Neural progenitor cell (in vitro differentiated cells): ENCODE data around the gene PDCD1LG2. TPM values are rescaled to one million over a fixed set of nuclear protein-coding genes. Genes with fewer than 3 reads are reported as not detected.

ENCODE experiments used
- DNase-seq: peaks from one replicate; pipeline ENCODE4 v3.0.0-alpha.2; 2016; ENCODE audit warnings: low spot score
- H2AFZ ChIP-seq: fragments of 200-600 bp; sonication (generic); replicated peaks from 2 replicates; pipeline ENCODE4 v1.6.1; 2016; ENCODE audit warnings: antibody characterized with exemption
- H3F3A ChIP-seq: fragments of 200-600 bp; sonication (generic); 2 replicates; pipeline ENCODE4 v1.6.1; 2016; ENCODE audit warnings: antibody characterized with exemption, low read depth
- H3K27ac ChIP-seq: fragments of 200-600 bp; sonication (generic); 2 replicates; pipeline ENCODE4 v1.5.1; 2016; ENCODE audit warnings: mild to moderate bottlenecking
- H3K27me3 ChIP-seq: fragments of 200-600 bp; sonication (generic); 2 replicates; pipeline ENCODE4 v1.6.1; 2016; ENCODE audit warnings: mild to moderate bottlenecking, moderate library complexity
- H3K36me3 ChIP-seq: fragments of 200-600 bp; sonication (generic); 2 replicates; pipeline ENCODE4 v1.5.1; 2016
- H3K4me1 ChIP-seq: fragments of 200-600 bp; sonication (generic); 2 replicates; pipeline ENCODE4 v1.6.1; 2016; ENCODE audit warnings: mixed run types
- H3K4me2 ChIP-seq: fragments of 200-600 bp; sonication (generic); 2 replicates; pipeline ENCODE4 v1.6.1; 2016
- H3K4me3 ChIP-seq: fragments of 200-600 bp; sonication (generic); 2 replicates; pipeline ENCODE4 v1.5.1; 2016
- H3K79me2 ChIP-seq: fragments of 200-600 bp; sonication (generic); 2 replicates; pipeline ENCODE4 v1.6.1; 2016; ENCODE audit warnings: low read depth
- H3K9ac ChIP-seq: fragments of 200-600 bp; sonication (generic); 2 replicates; pipeline ENCODE4 v1.6.1; 2016
- H3K9me3 ChIP-seq: fragments of 200-600 bp; sonication (generic); 2 replicates; pipeline ENCODE4 v1.5.1; 2016; ENCODE audit warnings: low read depth
- H4K20me1 ChIP-seq: fragments of 200-600 bp; sonication (generic); 2 replicates; pipeline ENCODE4 v1.6.1; 2016; ENCODE audit warnings: low read depth
- H3K27ac Mint-ChIP-seq: 3 replicates; pipeline ENCODE4 v1.8.0; 2021; ENCODE audit warnings: mixed read lengths
- H3K27me3 Mint-ChIP-seq: 2 replicates; pipeline ENCODE4 v1.8.0; 2022; ENCODE audit warnings: low read depth, mild to moderate bottlenecking, inconsistent platforms, moderate library complexity, mixed read lengths; ENCODE audit not compliant: insufficient read depth
- H3K36me3 Mint-ChIP-seq: 3 replicates; pipeline ENCODE4 v1.8.0; 2021; ENCODE audit warnings: mixed read lengths
- H3K4me1 Mint-ChIP-seq: 3 replicates; pipeline ENCODE4 v1.8.0; 2021; ENCODE audit warnings: mixed read lengths
- H3K4me3 Mint-ChIP-seq: 3 replicates; pipeline ENCODE4 v1.8.0; 2021; ENCODE audit warnings: mild to moderate bottlenecking, moderate library complexity, mixed read lengths
- H3K9me3 Mint-ChIP-seq: 3 replicates; pipeline ENCODE4 v1.8.0; 2020; ENCODE audit warnings: mixed read lengths
- CTCF ChIP-seq: fragments of 200-600 bp; sonication (generic); IDR thresholded peaks from 2 replicates; pipeline ENCODE4 v1.5.1; 2017; ENCODE audit warnings: antibody characterized with exemption, mild to moderate bottlenecking
- EZH2 ChIP-seq: fragments of 200-600 bp; sonication (generic); IDR thresholded peaks from 2 replicates; pipeline ENCODE4 v1.6.1; 2017; ENCODE audit warnings: antibody characterized with exemption, mild to moderate bottlenecking, moderate library complexity
- EZH2phosphoT487 ChIP-seq: fragments of 200-600 bp; sonication (generic); IDR thresholded peaks from 2 replicates; pipeline ENCODE4 v1.6.1; 2017; ENCODE audit warnings: antibody characterized with exemption
- total RNA-seq: library from RNA; depleted of rRNA; stranded (reverse); fragments of >200 nt; gene quantifications from 2 replicates; pipeline ENCODE4 v1.2.3, GENCODE V29; 2015; ENCODE audit warnings: low replicate concordance

The PDCD1LG2 gene
- total RNA-seq, 1 donor from 2014 or later = not detected

- H3K4me3 ChIP-seq = no peak overlapping the region
- Mint-ChIP-seq H3K27me3 (no peaks in the 10 kb centered on the region), H3K4me1 (no peaks in the 10 kb centered on the region), H3K9me3 (peaks cover 5% of the 10 kb centered on the region), H3K36me3 (peaks cover 2% of the 10 kb centered on the region), H3K4me3 (no peak overlapping the region), H3K27ac (no peak overlapping the region)
- no peaks in the 10 kb centered on the region for H3K36me3 ChIP-seq
- no peaks in the 10 kb centered on the region for H3K79me2 ChIP-seq
- no peaks in the 10 kb centered on the region for H3K27me3 ChIP-seq
- no peak for DNase-seq
- no peaks in the 10 kb centered on the region for H3K4me1 ChIP-seq
- no peak for TF ChIP-seq EZH2phosphoT487
- TF ChIP-seq EZH2 = no peak
- no peak for TF ChIP-seq CTCF
- H2AFZ ChIP-seq = no peak overlapping the region
- H3F3A ChIP-seq = no peaks in the 10 kb centered on the region
- no peak overlapping the region for H3K4me2 ChIP-seq
- H3K9ac ChIP-seq = no peak overlapping the region
- no peak overlapping the region for H3K27ac ChIP-seq
- no peaks in the 10 kb centered on the region for H4K20me1 ChIP-seq
- no peaks in the 10 kb centered on the region for H3K9me3 ChIP-seq
These were observed 98.2 kb downstream of the PDCD1LG2 start for GRCh38 chr9:5608298-5609225.

DNA sequence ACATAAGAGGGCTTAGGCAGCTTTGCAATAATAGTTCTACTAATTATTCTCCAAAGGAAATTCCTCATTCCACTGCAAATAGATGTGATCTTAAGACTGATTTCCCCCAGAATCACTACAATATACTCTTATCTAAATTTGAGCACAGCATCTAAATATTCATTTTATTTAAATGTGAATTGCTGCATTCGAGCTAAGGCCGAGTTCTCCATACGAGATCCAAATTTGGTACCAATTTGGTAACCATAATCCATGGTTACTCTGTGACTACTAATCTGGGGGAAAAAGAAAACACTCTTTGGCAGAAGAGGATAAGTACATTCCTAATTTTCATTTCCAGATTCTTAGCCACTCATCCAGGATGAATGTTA lies 98.9 kb downstream of the PDCD1LG2 start:
- Histone ChIP-seq H3K79me2 (no peaks in the 10 kb centered on the region), H3K36me3 (no peaks in the 10 kb centered on the region), H3K4me1 (no peaks in the 10 kb centered on the region), H3F3A (no peaks in the 10 kb centered on the region), H3K4me2 (no peak overlapping the region), H2AFZ (no peak overlapping the region), H3K27me3 (no peaks in the 10 kb centered on the region), H3K9ac (no peak overlapping the region), H3K9me3 (no peaks in the 10 kb centered on the region), H3K4me3 (no peak overlapping the region), H4K20me1 (no peaks in the 10 kb centered on the region), H3K27ac (no peak overlapping the region)
- Mint-ChIP-seq H3K4me1 (no peaks in the 10 kb centered on the region), H3K9me3 (peaks cover 5% of the 10 kb centered on the region), H3K27ac (no peak overlapping the region), H3K27me3 (no peaks in the 10 kb centered on the region), H3K4me3 (no peak overlapping the region), H3K36me3 (peaks cover 2% of the 10 kb centered on the region)
- DNase-seq = no peak
- TF ChIP-seq EZH2 = no peak
- TF ChIP-seq EZH2phosphoT487 = no peak
- TF ChIP-seq CTCF = no peak

DNA sequence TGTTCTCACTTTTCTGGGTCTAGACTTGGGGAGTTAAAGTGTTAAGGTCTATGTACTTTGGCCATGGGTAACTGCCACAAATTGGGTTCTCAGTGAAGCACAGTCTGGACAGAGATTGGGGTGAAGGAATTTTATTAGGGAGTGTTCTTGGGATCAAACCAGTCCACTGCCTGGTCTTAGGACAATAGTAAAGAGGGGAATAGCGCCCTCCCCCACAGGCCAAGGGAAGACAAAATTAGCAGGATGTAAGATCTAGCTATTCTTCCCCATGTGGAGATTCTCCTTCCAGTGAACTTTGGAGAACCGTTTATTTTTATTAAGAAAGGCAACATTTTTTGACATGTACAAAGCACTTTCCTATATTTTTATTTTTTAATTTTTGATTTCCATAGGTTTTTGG lies 100.2 kb downstream of the PDCD1LG2 start:
- TF ChIP-seq CTCF (peak; percentile 5), EZH2 (no peak)
- H3K36me3 Mint-ChIP-seq = peaks cover 2% of the 10 kb centered on the region
- no peak overlapping the region for H2AFZ ChIP-seq
- no peak for DNase-seq
- no peaks in the 10 kb centered on the region for H3F3A ChIP-seq
- H3K4me1 ChIP-seq = no peaks in the 10 kb centered on the region
- H3K4me3 ChIP-seq = no peak overlapping the region
- no peaks in the 10 kb centered on the region for H3K4me1 Mint-ChIP-seq
- H3K79me2 ChIP-seq = no peaks in the 10 kb centered on the region
- H3K9me3 ChIP-seq = no peaks in the 10 kb centered on the region
- no peaks in the 10 kb centered on the region for H3K27me3 ChIP-seq
- H3K27ac ChIP-seq = no peak overlapping the region
- H3K27ac Mint-ChIP-seq = no peak overlapping the region
- H3K27me3 Mint-ChIP-seq = no peaks in the 10 kb centered on the region
- no peaks in the 10 kb centered on the region for H4K20me1 ChIP-seq
- no peak overlapping the region for H3K4me3 Mint-ChIP-seq
- no peak overlapping the region for H3K4me2 ChIP-seq
- no peak overlapping the region for H3K9ac ChIP-seq
- H3K9me3 Mint-ChIP-seq = peaks cover 5% of the 10 kb centered on the region
- no peaks in the 10 kb centered on the region for H3K36me3 ChIP-seq
